ENCODE results near the gene CCNY. TPM values are rescaled to one million over a fixed set of nuclear protein-coding genes. Genes with fewer than 3 reads are reported as not detected.

The CCNY gene
- total and polyA plus RNA-seq, 2 of the 4 experiments (the other 2 are of a cell fraction), result 38.0 to 131 TPM

DNA sequence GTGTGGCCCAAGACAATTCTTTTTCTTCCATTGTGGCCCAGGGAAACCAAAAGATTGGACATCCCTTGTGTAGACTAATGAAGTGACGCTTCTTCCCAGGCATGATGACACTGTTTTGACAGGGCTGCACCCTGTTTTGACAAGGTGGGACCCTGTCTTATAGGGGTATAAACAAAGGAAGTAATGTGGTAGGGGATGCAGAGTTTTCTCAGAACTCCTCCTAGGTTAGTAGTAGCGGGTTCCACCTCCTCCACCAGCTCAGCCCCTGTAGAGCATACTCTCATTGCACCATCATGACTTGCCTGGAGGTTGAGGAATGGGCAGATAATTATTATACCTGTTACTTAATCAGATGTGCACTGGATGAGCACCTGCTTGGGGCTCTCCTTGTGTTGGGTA, 123.1 kb downstream of the CCNY start:
- Histone ChIP-seq H2BK20ac (ENCODE audit: low read depth, low read length) (no peak overlapping the region), H3K14ac (replicated peaks; ENCODE audit: low read depth, low read length) (no peak overlapping the region), H3K56ac (ENCODE audit: extremely low read depth, insufficient read depth, low read length) (no peak overlapping the region), H2AFZ (replicated peaks; ENCODE audit: low read length, poor library complexity) (no peak overlapping the region), H2AK9ac (replicated peaks; ENCODE audit: low read depth, low read length, poor library complexity) (no peak overlapping the region), H3K4me3 (ENCODE audit: insufficient read depth, low read depth, low read length) (no peak overlapping the region), H4K20me1 (ENCODE audit: insufficient read depth, low read length) (peaks cover 83% of the 10 kb centered on the region), H3K9ac (ENCODE audit: low read depth, low read length) (no peak overlapping the region), H3K9me3 (ENCODE audit: control insufficient read depth, insufficient read depth, low read length) (no peaks in the 10 kb centered on the region), H3K23ac (ENCODE audit: low read depth, low read length) (no peak overlapping the region), H3K27ac (ENCODE audit: insufficient read depth, low read length) (no peak overlapping the region), H4K5ac (ENCODE audit: low read depth, low read length) (no peak overlapping the region), H3K27me3 (ENCODE audit: control insufficient read depth, insufficient read depth, low read length) (no peaks in the 10 kb centered on the region), H3K4ac (ENCODE audit: low read depth, low read length) (no peak overlapping the region), H3K36me3 (ENCODE audit: control insufficient read depth, insufficient read depth, low read length) (no peaks in the 10 kb centered on the region), H4K91ac (ENCODE audit: insufficient read depth, low read depth, low read length) (no peak overlapping the region), H3K4me2 (ENCODE audit: low read depth, low read length) (no peak overlapping the region), H2BK120ac (ENCODE audit: low read depth, low read length) (no peak overlapping the region), H3K9me1 (ENCODE audit: insufficient read depth, low read length) (peaks cover 49% of the 10 kb centered on the region), H3K18ac (ENCODE audit: low read depth, low read length) (no peak overlapping the region), H2BK5ac (ENCODE audit: low read depth, low read length, poor library complexity, severe bottlenecking) (no peak overlapping the region), H4K8ac (ENCODE audit: low read depth in 2 of 2, low read length in 2 of 2) (no peak overlapping the region), H2BK15ac (ENCODE audit: low read depth, low read length) (no peak overlapping the region), H3K79me1 (ENCODE audit: low read depth in 1 of 2, low read length in 2 of 2) (peaks cover 46 to 92% of the 10 kb centered on the region in 2 experiments), H2AK5ac (ENCODE audit: low read depth, low read length) (no peak overlapping the region), H3K4me1 (ENCODE audit: control insufficient read depth, insufficient read depth, low read length) (peaks cover 30% of the 10 kb centered on the region)
- ChIA-PET CTCF (interaction anchor here (0.6 kb wide), 1 partner anchor 162 kb away, joined by 3 read pairs; no protein-coding TSS in a partner anchor), POLR2A (ENCODE audit: unreplicated experiment) (no interaction called here)
- dilution Hi-C loops (cut with HindIII; ENCODE audit: low sequenced_read_pairs, unreplicated experiment), result no loop called here
- BruUV-seq (replicated peaks), result no TSS peak
- no CpG with 5 or more reads among the region's 2 CpGs for WGBS, 2 experiments (ENCODE audit: extremely low coverage in 2 of 2, insufficient read length in 1 of 2)
- TF ChIP-seq USF2 (IDR thresholded peaks at IDR 0.05; ENCODE audit: low read depth, low read length), result no peak
- no peak for TF ChIP-seq CHD1 (IDR thresholded peaks at IDR 0.05; ENCODE audit: low read depth, low read length)
- no peak for TF ChIP-seq CTCF (conservative IDR thresholded peaks at IDR 0.05; ENCODE audit: low read depth, low read length)
- TF ChIP-seq, protein P1, sequence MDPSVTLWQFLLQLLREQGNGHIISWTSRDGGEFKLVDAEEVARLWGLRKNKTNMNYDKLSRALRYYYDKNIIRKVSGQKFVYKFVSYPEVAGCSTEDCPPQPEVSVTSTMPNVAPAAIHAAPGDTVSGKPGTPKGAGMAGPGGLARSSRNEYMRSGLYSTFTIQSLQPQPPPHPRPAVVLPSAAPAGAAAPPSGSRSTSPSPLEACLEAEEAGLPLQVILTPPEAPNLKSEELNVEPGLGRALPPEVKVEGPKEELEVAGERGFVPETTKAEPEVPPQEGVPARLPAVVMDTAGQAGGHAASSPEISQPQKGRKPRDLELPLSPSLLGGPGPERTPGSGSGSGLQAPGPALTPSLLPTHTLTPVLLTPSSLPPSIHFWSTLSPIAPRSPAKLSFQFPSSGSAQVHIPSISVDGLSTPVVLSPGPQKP (IDR thresholded peaks at IDR 0.05; ENCODE audit: borderline replicate concordance, low read depth, low read length), result no peak
- TF ChIP-seq NFE2L2 (IDR thresholded peaks at IDR 0.05; ENCODE audit: low read depth, low read length), result no peak
- TF ChIP-seq MXI1 (IDR thresholded peaks at IDR 0.05; ENCODE audit: borderline replicate concordance, low read depth, low read length), result no peak
- no peak for TF ChIP-seq MAFK (IDR thresholded peaks at IDR 0.05; ENCODE audit: low read depth, low read length)
- TF ChIP-seq SMC3 (IDR thresholded peaks at IDR 0.05; ENCODE audit: low read depth, low read length), result no peak
- DNase-seq (no peak), ATAC-seq (ENCODE audit: low read depth) (no peak)
- intact Hi-C loops (cut with micrococcal nuclease), result no loop called here
- in situ Hi-C loops (cut with MboI; ENCODE audit: low sequenced_read_pairs), result no loop called here
